AG04449 (cell line): Measurements from ENCODE around the gene CIPC.

Experiments used
- CTCF ChIA-PET: fragments of 350-600 bp; formaldehyde crosslinking; extraction: SDS; loops from one replicate; lab custom pipeline; 2021; ENCODE audit warnings: antibody characterized with exemption; lab: Yijun Ruan, JAX
- POLR2A ChIA-PET: fragments of 400-600, 350-600 bp; formaldehyde crosslinking; extraction: SDS; loops from one replicate; lab custom pipeline; 2020; ENCODE audit warnings: antibody characterized with exemption, inconsistent platforms; lab: Yijun Ruan, JAX
- DNase-seq: peaks from one replicate; pipeline ENCODE4 v3.0.0-alpha.2; 2010; ENCODE audit warnings: low read depth, low spot score
- H3K4me3 ChIP-seq: 2 replicates; pipeline ENCODE4 v1.5.1; 2011; ENCODE audit warnings: low read depth, mild to moderate bottlenecking, control low read depth, low read length
- CTCF ChIP-seq: IDR thresholded peaks from one replicate; pipeline ENCODE4 v1.5.1; 2011; ENCODE audit warnings: mild to moderate bottlenecking, moderate library complexity, low read length, control low read depth, inconsistent platforms; ENCODE audit not compliant: insufficient read depth; ENCODE audit errors: missing control alignments

The CIPC gene

GRCh38 chr14:77055981-77056380 lies 42.1 kb upstream of the CIPC start:
- CTCF ChIA-PET: interaction anchor here (1.1 to 24.1 kb wide), 5 partner anchors 10 to 181 kb away, joined by 4 to 661 read pairs (median 58); no protein-coding TSS in a partner anchor
- H3K4me3 ChIP-seq: no peak overlapping the region
- TF ChIP-seq CTCF: no peak
- no peak for DNase-seq
- POLR2A ChIA-PET: no interaction called here

GRCh38 chr14:77058117-77058516 lies 39.9 kb upstream of the CIPC start:
- CTCF ChIA-PET: interaction anchor here (3.6 to 30.5 kb wide), 4 partner anchors 11 to 183 kb away, joined by 21 to 1142 read pairs (median 60); no protein-coding TSS in a partner anchor
- no peak for TF ChIP-seq CTCF
- H3K4me3 ChIP-seq: no peak overlapping the region
- POLR2A ChIA-PET: no interaction called here
- DNase-seq: no peak

- DNase-seq: no peak
- CTCF ChIA-PET: interaction anchor here (1.2 to 30.5 kb wide), 7 partner anchors 12 to 183 kb away, joined by 3 to 1142 read pairs (median 21); no protein-coding TSS in a partner anchor
- POLR2A ChIA-PET: interaction anchor here (1.3 to 2.1 kb wide), 2 partner anchors 18 to 139 kb away, joined by 4 to 11 read pairs; no protein-coding TSS in a partner anchor
- H3K4me3 ChIP-seq: no peak overlapping the region
- TF ChIP-seq CTCF: no peak
Measured at GRCh38 chr14:77058785-77059184, 39.3 kb upstream of the CIPC start.

- ChIA-PET POLR2A (interaction anchor here (0.6 to 2.1 kb wide), 7 partner anchors 16 to 155 kb away, joined by 3 to 11 read pairs (median 4); no protein-coding TSS in a partner anchor), CTCF (interaction anchor here (0.7 to 30.5 kb wide), 15 partner anchors 8 to 184 kb away, joined by 3 to 1142 read pairs (median 4); no protein-coding TSS in a partner anchor)
- H3K4me3 ChIP-seq: no peak overlapping the region
- no peak for DNase-seq
- peak; percentile 44 for TF ChIP-seq CTCF
Measured at GRCh38 chr14:77059276-77059915, 38.7 kb upstream of the CIPC start.

- DNase-seq: no peak
Measured at GRCh38 chr14:77061630-77062257, 36.3 kb upstream of the CIPC start.

More at GRCh38 chr14:77061630-77062257, 36.3 kb upstream of the CIPC start:
- ChIA-PET CTCF (interaction anchor here (2.3 to 30.5 kb wide), 6 partner anchors 9 to 191 kb away, joined by 9 to 1142 read pairs (median 60); no protein-coding TSS in a partner anchor), POLR2A (interaction anchor here (0.9 kb wide), 1 partner anchor 143 kb away, joined by 3 read pairs; no protein-coding TSS in a partner anchor)
- H3K4me3 ChIP-seq: no peak overlapping the region
- no peak for TF ChIP-seq CTCF
